ENCODE measurements around the gene INPP5D.
"Not testable (repeated sequence)": the region's sequence is repeated elsewhere in the genome, so short reads cannot be mapped to it uniquely, and the experiment has no call there.

Gene INPP5D

DNA sequence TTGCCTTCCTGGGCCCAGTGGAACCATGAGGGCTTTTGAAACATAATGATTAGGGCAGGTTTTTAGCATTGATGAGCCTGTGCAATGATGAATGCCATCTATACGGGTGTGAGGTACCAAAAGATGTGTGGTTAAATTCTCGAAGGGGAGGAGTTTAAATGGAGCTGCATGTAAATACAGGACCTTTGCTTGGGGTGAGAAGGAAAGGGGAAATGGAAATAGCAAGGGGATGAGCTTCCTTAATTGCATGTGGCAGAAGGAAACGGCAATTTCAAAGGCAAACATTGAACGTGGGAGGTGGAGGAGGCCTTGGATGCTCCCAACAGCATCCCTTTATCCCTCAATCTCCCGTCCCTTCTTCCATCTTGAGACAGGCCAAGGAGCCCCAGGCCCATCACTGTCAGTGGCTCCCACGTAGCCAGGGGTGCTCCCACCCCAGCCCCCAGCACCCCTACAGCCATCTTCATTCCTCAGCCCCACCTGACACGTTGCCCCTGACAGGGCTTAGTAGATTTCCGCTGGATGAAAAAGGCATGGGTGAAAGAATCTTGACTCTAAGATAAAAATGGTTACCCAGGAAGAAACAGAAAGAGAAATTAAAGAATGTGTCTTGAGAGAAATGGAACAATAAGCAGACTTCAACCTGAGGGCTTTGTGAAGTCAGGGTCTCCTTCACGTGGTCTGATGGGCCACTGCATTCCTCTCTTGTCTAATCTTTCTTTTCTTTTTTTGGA is 32.5 kb downstream of the INPP5D start:
- no peak for DNase-seq (ENCODE audit: low read depth)

DNA sequence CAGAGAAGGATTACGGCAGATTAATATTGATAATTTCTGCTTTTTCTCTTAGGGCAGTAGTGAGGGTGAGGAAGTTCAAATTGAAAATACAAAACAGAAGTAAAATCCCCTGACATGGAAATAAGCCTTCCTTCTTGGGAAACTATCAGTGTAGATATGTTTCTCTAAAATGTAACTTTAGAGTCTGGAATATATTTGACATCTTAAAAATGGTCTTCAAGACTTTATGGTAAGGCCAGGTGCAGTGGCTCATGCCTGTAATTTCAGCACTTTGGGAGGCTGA is 33.0 kb downstream of the INPP5D start:
- no peak for DNase-seq (ENCODE audit: low read depth)

DNA sequence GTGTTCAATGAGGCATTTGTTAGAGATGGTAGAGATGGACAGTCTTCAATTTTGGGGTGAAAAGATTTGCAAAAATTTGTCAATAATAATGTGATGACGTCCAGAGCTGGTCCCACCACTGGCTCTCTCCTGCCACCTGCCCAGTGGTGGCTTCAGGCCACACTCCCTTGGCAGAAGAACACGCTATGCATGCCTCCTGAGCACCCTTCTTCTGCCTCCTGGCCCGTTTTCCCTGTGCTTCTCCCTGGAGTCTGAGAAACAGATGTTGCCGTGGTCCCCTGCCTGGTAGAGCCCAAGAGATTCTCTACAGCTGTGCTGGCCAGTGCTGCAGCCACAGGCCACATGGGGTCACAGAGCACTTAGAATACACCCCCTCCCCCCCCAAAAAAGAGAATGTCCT is 33.6 kb downstream of the INPP5D start:
- no peak for DNase-seq (ENCODE audit: low read depth)

DNA sequence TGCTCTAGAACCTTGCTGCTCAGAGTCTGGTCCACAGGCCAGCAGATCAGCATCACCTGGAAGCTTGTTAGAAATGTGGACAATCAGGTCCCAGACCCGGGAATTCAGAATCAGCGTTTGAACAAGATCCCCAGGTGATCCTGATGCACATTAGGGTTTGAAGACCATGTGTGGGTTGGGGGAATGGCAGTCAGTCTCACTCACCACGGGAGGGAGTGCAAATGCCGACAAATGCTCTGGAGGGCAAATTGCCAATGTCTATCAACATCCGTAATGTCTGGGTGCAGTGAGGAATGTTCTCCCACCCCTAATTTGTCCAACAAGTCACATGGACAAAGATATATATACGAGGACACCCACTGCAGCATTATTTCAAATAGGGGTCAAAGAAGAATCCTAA is 34.5 kb downstream of the INPP5D start:
- DNase-seq (ENCODE audit: low read depth): no peak

DNA sequence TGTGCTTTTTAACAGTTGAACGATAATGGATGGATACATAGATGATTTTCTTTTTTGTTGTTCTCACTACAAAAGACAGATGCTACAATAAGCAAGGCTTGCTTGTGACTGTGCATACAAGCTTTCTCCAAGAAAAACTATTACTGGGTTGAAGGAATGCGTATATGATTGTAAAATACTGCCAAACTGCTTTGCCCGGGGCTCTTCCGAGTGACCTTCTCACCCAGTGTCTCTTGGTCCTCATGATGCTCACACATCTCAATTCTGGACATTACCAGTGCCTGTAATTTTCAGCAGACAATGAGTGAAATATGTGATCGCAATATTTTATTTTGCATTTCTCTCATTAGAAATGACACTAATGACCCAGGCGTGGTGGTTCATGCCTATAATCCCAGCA is 35.9 kb downstream of the INPP5D start:
- DNase-seq (ENCODE audit: low read depth): no peak

DNA sequence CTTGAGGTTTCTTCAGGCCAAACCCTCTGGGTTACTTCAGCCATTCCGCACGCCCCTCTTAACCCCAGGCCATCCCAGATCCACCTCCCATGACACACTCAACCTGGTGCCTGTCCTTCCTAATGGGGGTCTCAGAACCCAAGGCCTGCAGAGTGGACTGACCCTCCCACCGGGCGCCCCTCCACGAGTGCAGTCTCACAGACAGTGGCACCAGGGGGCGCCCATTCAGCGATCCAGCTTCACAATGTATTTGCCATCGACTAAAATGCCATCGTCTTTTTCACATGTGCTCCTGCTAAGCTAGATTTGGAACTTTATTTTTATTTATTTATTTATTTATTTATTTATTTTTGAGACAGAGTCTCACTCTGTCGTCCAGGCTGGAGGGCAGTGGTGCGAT is 38.5 kb downstream of the INPP5D start:
- DNase-seq (ENCODE audit: low read depth): no peak

DNA sequence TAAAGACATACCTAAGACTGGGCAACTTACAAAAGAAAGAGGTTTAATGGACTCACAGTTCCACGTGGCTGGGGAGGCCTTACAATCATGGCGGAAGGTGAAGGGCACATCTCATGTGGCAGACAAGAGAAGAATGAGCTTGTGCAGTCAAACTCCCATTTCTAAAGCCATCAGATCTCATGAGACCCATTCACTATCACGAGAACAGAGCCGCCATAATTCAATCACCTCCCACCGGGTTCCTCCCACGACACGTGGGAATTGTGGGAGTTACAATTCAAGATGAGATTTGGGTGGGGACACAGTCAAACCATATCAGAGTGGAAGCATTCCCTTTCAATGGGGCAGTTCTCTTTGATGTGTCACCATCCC is 39.7 kb downstream of the INPP5D start:
- DNase-seq (ENCODE audit: low read depth): not testable (repeated sequence)

DNA sequence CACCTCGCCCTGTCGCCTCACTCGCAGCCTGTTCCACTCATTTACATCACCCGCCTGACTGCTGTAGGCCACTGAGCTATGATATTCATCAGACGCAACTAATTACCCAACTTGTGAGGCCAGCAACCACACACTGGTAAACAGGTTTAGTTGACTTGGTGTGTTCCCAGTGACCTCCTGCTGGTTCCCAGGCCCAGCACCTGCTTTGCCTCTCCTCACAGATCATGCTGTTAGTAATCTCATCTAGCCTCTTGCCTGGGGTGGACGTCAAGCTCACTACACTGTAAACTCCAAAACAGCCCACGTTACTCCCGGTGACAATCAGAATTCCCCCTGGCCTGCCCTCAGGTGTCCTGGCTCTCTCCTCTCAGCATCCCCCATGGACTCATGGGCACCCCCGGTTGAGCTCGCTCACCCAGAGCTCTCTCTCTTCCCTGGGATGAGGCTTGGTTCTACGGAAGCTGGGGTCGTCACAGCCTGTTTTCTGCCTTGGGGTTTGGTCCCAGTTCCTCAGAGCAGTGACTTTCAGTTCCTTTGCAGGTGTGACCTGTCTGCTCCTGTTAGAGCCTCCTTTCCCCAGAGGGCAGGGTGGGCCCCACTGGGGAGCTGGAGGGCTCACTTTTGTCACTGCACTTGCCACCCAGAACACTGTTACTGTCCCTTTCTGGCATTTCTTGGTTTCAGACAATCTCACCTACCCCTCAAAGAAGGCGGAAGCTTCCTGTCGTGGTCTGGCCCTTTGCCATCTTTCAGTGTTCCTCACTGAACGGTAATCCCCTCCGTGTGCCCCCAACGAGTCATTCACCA is 40.3 kb downstream of the INPP5D start:
- no peak for DNase-seq (ENCODE audit: low read depth)

DNA sequence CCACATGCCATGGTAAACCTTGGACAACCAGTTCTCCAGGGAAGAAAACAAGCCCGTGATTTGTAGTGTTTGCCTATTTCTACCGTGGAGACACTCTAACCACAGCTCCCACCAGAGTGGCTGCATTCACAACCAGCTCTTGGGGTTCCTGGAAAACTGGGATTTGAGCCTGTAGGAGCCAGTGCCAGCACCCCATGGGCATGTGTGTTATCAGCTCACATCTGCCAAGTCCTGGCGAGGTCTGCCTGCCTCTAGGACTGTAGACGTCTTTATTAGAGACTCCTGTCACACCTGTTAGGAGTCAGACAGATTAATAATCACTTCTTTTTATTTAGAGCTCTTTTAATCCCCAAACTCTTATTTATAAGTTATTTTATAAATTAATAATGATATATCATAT is 41.0 kb downstream of the INPP5D start:
- no peak for DNase-seq (ENCODE audit: low read depth)

DNA sequence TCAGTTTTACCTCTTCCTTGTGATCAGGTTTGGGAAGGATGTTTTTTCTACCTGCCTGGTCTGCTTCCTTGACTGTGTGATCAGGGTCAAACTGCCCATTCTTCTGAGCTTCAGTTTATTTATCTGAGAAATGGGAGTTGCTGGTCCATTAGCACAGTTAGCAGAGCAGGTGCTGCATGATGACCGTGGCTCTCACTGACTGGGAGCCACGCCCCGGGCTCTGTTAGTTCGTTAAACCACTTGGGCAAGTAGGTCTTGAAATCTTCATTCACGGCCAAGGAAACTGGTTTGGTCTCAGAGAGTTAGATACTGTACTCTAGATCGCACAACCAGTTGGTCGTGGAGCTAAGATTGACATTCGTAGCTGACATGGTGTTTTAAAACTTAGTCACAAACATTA is 41.7 kb downstream of the INPP5D start:
- no peak for DNase-seq (ENCODE audit: low read depth)

DNA sequence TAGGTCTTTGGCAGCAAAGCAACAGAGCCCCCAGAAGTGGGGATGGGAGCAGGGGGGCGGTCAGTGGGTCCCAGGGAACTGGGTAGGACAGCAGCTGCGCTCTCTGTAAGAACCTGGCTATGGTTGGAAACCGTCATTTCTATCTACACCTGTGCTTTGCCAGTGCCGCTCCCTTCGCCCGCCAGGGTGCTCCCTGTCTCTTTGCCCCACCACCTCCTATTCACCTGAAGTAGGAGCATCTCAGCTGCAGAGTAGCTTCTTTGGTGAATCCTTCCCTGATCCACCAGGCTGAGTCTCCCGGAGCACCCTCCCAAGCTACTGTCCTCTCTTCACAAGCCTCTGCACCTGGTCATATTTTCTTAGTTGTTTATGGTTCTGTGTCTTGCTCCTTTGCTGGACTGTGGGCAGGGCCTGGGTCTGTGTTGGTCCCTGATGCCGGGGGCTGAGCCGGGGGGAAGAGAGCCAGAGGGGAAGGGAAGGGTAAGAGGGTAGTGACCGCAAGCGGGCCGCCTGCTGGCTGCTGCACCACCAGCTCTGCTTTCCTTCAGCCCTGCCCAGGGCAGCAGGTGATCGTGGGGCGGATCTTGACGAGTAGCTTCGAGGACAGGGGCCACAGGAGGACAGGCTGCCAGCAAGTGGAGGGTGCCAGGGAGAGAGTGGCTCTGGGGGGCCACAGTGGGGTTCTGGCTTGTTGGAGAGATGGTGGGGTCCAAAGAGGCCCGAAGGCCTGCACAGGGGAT is 45.2 kb downstream of the INPP5D start:
- DNase-seq (ENCODE audit: low read depth): no peak

DNA sequence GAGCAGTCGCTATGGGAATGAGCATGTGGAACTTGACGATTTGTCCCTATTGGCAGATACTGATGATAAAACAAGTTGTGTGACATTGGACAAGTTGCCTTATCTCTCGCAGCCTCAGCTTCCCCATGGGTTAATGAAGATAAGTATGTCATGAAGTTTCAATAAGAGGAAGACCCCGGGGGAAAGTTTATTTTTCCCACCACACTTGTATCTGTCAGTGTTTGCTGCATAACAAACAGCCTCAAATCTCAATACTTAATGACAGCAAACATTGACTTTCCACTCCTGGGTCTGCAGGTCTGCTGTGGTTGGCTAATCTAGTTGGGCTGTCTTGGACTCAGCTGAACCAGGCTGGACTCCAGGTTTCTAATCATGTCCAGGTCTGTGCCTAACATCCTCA is 45.8 kb downstream of the INPP5D start:
- DNase-seq (ENCODE audit: low read depth): no peak

DNA sequence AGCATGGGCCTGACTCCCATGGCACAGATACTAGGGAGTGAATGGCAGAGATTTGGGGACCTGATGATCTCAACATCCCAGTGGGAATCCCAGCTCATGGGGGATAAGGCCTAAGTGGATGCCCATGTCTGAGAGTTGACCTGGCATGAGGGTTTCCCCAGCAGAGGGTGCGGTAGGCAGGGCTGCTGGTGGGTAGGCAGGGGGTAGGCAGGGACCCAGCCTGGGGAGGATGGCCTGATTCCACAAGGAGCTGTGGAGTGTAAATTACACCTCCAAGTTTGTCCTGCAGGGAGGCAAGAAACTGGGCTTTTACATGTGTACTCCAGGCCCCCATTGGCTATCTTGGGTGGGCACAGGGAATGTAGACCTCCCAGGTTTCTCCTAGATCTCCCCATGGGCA is 46.9 kb downstream of the INPP5D start:
- no peak for DNase-seq (ENCODE audit: low read depth)

DNA sequence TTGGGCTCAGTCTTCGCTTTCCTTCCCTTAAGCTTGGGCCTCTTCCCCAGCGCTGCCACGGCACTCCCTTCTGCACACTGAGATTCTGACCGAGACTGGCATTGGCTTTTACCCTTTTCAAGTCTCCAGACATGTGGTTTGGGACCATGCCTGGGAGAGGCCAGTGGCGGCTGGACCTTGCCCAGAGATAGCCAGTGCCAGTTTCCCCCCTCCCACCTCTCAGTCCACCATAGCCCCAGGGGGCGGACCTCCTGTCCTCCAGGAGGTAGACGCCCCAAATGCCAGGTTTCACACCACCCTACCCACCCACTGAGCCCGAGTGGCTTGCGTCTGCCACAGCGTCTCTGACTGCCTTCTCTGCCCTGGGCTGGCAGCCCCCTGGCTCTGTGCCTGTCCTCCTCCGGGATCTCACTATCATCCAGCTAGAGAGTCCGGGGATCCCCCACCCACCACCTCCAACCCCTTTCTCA is 47.7 kb downstream of the INPP5D start:
- DNase-seq (ENCODE audit: low read depth): no peak

DNA sequence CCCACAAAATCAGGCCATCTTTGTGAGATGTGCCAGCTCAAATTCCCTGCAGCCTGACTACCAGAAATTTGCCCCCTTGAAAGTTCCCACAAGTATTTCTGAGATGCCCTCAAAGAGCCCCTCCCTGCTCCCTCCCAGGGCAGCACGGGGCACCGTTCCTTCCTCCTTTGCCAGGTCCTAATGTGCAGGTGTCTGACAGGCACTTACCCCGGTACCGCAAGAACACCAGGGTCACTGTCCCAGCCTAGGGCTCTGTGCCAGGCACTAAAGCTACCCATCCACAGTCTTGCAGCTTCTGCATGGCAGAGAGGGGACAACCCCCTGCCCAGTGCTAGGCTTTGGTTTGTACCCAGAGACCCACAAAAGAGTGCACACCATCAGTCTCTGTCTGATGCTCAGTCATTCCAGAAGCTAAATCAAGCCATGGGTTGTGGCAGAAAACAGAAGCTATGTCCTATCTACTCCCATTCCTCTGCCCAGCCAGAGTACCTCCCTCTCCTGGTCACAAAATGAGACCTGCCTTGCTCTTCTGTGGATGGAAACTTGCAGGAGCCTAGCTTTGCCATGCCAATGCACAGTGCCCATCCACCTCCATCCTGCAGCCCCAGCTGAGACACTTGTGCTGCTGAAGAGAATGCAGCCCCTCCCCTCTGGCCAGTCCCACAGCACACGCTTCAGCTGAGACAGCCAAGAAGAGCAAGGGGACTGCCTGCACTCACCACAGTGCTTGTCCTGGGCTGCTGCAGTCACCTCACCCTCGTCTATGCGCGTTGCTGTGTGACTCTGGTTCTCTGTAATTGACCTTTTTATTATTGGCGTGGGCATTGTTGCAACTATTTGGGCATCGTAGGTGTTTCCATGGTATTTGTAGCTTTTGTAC is 48.7 kb downstream of the INPP5D start:
- no peak for DNase-seq (ENCODE audit: low read depth)

DNA sequence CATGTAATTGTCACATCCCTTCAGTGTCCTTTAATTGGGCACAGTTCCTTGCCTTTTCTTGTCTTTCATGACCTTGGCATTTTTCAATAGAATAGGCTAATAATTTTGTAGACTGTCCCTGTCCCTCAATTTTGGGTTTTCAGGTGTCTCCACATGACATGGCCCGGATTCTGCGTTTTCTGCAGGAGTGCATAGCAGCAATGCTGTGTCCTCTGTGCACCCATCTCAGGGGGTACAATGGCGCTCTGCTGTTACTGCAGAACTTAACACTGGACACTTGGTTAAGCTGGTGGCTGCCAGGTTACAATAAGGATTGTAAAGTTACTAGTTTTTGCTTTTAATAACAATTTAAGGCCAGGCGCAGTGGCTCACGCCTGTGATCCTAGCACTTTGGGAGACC is 51.3 kb downstream of the INPP5D start:
- no peak for DNase-seq (ENCODE audit: low read depth)

DNA sequence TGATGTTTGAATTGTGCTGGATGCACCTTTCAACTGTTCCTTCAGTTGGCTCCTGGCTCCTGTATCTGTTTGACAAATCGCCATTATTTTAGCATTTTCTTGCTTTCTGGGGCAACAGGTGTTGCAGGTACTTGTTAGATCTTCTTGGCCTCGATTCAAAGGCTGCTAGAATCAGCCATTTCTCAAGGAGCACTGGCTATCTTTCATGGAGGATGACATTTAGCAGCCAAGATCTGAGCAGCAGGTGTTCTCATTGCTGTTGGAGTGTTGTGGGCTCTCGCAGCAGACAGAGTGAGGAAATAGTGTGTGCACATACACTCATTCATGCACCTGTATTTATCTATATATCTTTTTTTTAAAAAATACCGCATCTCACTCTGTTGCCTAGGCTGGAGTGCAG is 52.2 kb downstream of the INPP5D start:
- DNase-seq (ENCODE audit: low read depth): no peak

DNA sequence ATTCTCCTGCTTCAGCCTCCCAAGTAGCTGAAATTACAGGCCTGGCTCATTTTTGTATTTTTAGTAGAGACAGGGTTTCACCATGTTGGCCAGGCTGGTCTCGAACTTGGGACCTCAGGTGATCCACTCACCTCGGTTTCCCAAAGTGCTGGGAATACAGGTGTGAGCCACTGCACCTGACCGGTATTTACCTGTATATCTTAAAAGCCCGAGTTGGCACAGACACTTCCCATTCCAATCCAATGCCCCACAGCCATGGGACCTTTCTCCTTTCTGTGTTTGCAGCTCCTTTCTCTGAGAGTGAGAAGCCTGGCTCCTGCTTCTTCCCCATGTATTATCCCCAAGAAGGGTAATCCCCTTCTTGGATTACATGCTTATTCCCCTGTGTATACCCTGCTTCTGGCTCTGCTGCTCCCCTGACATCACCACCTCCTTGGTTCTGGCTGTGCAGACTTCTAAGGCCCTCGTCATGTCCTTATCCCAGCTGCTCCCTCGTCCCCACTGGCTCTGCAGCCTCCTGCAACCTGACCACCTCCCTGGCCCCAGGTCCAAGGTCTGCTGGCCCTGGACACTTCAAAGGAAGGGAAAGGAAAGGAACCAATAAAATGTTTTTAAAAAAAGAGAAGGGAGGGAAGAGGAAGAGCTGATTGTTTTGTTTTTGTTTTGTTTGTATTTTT is 52.8 kb downstream of the INPP5D start:
- no peak for DNase-seq (ENCODE audit: low read depth)

DNA sequence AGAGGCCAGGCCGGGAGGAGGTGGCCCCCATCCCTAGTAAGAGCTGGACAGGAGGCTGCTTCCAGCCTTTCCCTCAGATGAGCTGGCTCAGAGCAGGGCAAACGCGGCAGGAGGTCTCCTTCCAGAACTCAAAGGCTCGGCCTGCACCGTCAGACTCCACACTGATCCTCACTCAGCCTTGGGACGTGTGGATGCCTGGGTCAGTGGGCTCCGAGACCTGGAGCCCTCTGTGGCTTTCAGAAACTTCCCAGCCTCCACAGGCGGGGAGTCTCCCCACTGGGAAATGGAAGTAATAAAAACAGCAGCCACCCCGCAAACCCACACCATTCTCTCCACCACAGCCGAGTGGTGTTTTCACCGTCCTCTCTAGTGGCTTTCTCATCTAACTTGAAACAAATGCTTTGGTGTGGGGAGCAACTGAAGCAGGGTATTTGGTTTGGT is 54.3 kb downstream of the INPP5D start:
- DNase-seq (ENCODE audit: low read depth): no peak

DNA sequence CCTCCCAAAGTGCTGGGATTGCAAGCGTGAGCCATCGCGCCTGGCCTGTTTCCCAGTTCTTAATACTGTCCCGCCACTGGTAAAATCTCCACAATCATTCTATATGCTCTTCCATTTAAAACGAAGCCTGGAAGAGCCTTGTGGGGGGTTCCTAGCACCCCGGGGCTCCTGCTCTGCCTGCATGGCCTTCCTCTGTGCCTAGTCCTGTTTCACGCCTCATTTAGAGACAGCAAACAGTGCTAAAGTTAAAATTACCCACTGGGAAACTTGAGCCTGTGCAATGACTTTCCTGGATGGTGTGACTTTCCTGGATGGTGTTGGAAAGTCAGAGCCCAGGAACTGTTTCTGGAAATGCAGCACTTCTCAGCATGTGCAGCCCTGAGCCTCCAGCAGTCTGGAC is 55.0 kb downstream of the INPP5D start:
- DNase-seq (ENCODE audit: low read depth): no peak

DNA sequence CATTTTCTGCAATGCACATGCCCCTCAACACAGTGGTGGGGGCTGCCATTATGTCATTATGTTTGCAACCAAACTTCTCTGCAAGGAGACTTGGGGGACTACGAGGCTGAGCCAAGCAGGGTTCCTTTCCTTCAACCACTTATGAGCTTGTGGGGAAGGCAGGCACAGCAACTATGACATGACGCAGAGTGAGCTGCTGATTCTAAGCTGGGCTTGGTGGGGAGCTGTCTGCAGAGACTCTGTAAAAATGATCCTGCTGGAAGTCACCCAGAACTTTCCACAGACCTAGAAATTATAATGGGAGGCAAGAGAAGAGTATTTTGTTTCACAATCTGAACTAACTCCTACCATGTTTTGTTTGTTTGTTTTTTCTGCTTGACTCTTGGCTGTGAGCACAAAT is 55.6 kb downstream of the INPP5D start:
- DNase-seq (ENCODE audit: low read depth): no peak

DNA sequence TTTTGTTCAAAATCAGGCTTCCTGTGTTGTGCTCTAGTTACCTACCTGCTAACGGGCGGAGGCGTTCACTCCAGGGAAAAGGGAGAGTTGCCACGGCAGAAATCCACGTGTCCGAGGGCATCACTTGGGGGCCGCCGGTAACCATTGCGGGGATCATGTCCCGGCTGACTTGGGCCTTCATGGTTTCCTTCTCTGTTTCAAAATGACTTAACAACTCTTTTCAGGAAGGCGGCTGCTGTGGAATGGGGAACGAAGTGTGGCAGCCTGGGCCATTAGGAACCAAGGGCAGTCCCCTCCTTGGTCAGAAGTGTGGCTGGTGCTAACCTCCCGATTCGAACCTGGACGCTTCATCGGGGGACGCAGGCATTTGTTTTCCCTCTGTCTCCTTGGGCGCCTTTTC is 56.8 kb downstream of the INPP5D start:
- DNase-seq (ENCODE audit: low read depth): no peak

Measured in non-pigmented ciliary epithelial cell (primary cell).